Type B pancreatic cell (in vitro differentiated cells): ENCODE measurements around the gene IDH3G. TPM values are rescaled to one million over a fixed set of nuclear protein-coding genes. Genes with fewer than 3 reads are reported as not detected.

ENCODE experiments used
- DNase-seq: peaks from one replicate; pipeline ENCODE4 v3.0.0; 2021; ENCODE audit warnings: mixed read lengths; ENCODE audit not compliant: unreplicated experiment; ENCODE audit errors: extremely low spot score
- H3K27ac Mint-ChIP-seq: 2 replicates; pipeline ENCODE4 v1.8.0; 2021; ENCODE audit warnings: mild to moderate bottlenecking, mixed read lengths
- H3K27me3 Mint-ChIP-seq: 2 replicates; pipeline ENCODE4 v1.8.0; 2021; ENCODE audit warnings: mixed read lengths
- H3K36me3 Mint-ChIP-seq: 2 replicates; pipeline ENCODE4 v1.8.0; 2021; ENCODE audit warnings: mixed read lengths
- H3K4me1 Mint-ChIP-seq: one replicate; pipeline ENCODE4 v1.8.0; 2021; ENCODE audit warnings: mixed read lengths; ENCODE audit not compliant: unreplicated experiment
- H3K4me3 Mint-ChIP-seq: 2 replicates; pipeline ENCODE4 v1.8.0; 2021; ENCODE audit warnings: mild to moderate bottlenecking, mixed read lengths
- H3K9me3 Mint-ChIP-seq: 2 replicates; pipeline ENCODE4 v1.8.0; 2021; ENCODE audit warnings: mixed read lengths
- total RNA-seq: library from RNA; stranded (reverse); gene quantifications from 2 replicates; pipeline ENCODE4 v1.2.1, GENCODE V29; 2021; ENCODE audit warnings: low replicate concordance
- TF ChIP-seq, protein P1 (sequence below): fragments of 200-600 bp; sonication (generic); conservative IDR thresholded peaks from 2 replicates; pipeline ENCODE4 v1.5.0; 2021; ENCODE audit warnings: antibody characterized with exemption, mild to moderate bottlenecking

Gene IDH3G
- total RNA-seq, 1 donor from 2014 or later: 50.0 TPM

DNA sequence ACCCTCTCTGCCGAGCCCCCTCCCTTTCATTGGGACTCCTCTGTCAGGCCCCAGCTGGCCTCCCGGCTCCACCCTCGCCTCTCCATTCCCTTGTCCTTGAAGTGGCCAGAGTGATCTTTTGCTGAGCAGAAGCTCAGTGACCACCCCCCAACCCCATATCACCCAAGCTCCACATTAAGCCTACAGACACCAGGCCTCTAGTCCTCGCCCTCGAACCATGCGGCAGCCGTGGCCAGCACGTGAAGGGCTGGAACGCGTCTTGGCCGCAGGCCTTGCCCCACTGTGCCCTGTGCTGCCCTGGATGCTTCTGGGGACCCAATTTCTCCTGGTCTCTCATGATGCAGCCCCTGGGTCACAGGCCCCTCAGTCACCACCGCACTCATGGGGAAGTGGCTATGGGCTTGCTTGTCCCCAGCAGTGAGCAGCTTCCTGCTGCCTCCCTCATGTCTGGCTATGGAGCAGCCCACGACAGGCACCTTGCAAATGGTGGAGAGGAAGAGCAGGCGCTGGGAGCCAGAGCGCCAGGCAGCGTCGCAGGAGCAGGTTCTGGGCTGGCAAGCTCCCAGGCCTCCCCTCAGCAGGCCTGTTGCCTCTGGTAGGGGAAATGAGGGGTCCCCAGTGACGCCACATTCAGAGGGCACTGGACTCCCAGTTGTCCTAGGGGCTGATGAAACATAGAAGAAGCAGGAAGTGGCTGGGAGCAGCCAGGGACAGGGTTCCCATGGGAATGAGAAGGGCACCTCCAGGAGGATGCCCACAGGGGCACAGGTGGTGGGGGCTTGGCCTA, 14.1 kb downstream of the IDH3G start:
- Mint-ChIP-seq H3K9me3 (no peaks in the 10 kb centered on the region), H3K4me1 (no peaks in the 10 kb centered on the region), H3K27me3 (no peaks in the 10 kb centered on the region), H3K27ac (no peak overlapping the region), H3K36me3 (no peaks in the 10 kb centered on the region), H3K4me3 (no peak overlapping the region)
- no peak for DNase-seq
- TF ChIP-seq, protein P1, sequence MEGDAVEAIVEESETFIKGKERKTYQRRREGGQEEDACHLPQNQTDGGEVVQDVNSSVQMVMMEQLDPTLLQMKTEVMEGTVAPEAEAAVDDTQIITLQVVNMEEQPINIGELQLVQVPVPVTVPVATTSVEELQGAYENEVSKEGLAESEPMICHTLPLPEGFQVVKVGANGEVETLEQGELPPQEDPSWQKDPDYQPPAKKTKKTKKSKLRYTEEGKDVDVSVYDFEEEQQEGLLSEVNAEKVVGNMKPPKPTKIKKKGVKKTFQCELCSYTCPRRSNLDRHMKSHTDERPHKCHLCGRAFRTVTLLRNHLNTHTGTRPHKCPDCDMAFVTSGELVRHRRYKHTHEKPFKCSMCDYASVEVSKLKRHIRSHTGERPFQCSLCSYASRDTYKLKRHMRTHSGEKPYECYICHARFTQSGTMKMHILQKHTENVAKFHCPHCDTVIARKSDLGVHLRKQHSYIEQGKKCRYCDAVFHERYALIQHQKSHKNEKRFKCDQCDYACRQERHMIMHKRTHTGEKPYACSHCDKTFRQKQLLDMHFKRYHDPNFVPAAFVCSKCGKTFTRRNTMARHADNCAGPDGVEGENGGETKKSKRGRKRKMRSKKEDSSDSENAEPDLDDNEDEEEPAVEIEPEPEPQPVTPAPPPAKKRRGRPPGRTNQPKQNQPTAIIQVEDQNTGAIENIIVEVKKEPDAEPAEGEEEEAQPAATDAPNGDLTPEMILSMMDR: no peak

DNA sequence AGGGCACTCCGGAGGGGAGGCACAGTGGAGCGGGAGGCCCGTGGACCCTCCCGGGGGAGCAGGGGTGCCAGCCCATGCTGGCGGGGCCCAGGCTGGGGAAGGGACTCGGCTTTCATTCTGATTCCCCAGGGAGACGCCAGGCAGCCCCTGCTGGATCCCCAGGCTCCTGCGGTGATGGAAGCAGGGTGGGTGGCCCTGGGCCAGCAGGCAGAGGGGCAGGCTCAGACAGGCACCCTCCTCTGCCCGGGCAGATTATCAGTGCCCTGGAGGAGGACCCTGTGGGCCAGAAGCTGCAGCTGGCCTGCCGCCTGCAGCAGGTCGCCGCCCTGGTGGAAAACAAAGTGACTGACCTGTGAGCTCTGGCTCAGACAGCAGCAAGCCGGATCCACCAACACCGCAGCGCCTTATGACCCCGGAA, 15.5 kb downstream of the IDH3G start:
- DNase-seq: no peak
- H3K4me3 Mint-ChIP-seq: no peak overlapping the region

DNA sequence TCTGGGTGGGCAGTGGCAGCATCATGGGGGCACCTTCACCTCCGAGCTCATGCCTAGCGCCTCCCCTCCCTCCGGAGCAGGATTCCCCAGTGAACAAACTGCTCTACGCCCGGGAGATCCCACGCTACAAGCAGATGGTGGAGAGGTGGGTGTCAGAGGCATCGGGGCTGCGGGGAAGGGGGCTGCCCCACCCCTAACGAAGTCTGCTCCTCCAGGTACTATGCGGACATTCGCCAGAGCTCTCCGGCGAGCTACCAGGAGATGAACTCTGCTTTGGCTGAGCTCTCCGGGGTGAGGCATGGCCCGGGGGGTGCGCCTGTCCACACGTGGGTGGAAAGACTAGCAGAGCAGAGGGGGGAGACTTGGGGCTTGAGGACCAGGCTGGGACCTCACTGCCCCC, 16.0 kb downstream of the IDH3G start:
- TF ChIP-seq, protein P1: no peak
- Mint-ChIP-seq H3K4me3 (no peak overlapping the region), H3K36me3 (no peaks in the 10 kb centered on the region), H3K27ac (no peak overlapping the region), H3K9me3 (no peaks in the 10 kb centered on the region), H3K4me1 (no peaks in the 10 kb centered on the region), H3K27me3 (no peaks in the 10 kb centered on the region)
- no peak for DNase-seq

More for the DNA sequence above, 15.5 kb downstream of the IDH3G start:
- TF ChIP-seq, protein P1: peak; percentile 33
- H3K27me3 Mint-ChIP-seq: no peaks in the 10 kb centered on the region
- H3K9me3 Mint-ChIP-seq: no peaks in the 10 kb centered on the region
- H3K4me1 Mint-ChIP-seq: no peaks in the 10 kb centered on the region
- H3K36me3 Mint-ChIP-seq: no peaks in the 10 kb centered on the region
- no peak overlapping the region for H3K27ac Mint-ChIP-seq

DNA sequence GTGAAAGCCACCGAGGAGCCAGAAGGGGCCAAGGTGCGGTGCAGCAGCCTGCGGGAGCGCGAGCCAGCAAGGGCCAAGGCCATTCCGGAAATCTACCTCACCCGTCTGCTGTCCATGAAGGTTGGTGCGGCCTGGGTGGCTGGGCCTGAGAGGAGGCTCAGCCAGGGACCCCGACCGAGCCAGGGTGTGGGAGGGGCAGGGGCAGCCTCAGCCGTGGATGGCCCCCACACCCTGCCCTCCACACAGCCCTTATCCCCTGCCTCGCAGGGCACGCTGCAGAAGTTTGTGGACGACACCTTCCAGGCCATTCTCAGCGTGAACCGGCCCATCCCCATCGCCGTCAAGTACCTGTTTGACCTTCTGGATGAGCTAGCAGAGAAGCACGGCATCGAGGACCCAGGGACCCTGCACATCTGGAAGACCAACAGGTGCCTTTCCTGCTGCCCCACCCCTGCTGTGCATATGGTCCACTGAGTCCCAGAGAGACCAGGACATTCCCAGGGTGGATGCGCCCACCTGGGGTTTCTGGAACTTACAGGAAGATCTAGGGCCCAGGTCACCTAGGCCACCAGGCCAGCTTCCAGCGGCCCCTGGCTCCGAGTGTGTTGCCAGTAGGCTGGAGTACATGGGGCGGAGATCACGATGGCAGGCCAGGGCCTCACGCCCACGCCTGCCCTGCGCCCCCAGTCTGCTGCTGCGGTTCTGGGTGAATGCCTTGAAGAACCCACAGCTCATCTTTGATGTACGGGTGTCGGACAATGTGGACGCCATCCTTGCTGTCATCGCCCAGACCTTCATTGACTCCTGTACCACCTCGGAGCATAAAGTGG, 16.7 kb downstream of the IDH3G start:
- Mint-ChIP-seq H3K9me3 (no peaks in the 10 kb centered on the region), H3K4me1 (no peaks in the 10 kb centered on the region), H3K36me3 (no peaks in the 10 kb centered on the region), H3K4me3 (no peak overlapping the region), H3K27ac (no peak overlapping the region), H3K27me3 (no peaks in the 10 kb centered on the region)
- TF ChIP-seq, protein P1: no peak
- DNase-seq: no peak

DNA sequence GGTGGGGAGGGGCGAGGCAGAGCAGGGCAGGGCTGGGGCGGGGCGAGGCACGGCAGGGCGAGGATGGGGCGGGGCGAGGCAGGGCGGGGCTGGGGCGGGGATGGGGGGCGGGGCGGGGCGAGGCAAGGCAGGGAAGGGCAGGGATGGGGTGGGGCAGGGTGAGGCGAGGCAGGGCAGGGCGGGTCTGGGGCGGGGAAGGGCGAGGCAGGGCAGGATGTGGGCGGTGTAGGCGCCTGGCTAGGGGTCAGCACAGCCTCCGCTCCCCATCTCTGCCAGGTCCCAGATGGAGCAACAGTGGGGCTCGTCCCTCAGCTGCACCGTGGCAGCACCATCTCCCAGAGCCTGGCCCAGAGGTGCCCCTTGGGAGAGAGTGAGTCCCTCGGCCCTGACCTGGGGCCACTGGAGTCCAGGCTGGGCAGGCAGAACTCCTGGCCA, 17.5 kb downstream of the IDH3G start:
- DNase-seq: no peak
- Mint-ChIP-seq H3K36me3 (no peaks in the 10 kb centered on the region), H3K27me3 (no peaks in the 10 kb centered on the region), H3K9me3 (no peaks in the 10 kb centered on the region), H3K4me1 (no peaks in the 10 kb centered on the region), H3K4me3 (no peak overlapping the region), H3K27ac (no peak overlapping the region)
- TF ChIP-seq, protein P1: no peak
